Kidney (tissue), 14 donors: ENCODE results near the gene SNED1. TPM values are rescaled to one million over a fixed set of nuclear protein-coding genes. Genes with fewer than 3 reads are reported as not detected.

Source experiments
- DNase-seq, 5 donors: peaks; one replicate each; pipeline ENCODE4 v3.0.0-alpha.2; 2013 to 2020
- FAIRE-seq: peaks from 2 replicates; lab custom pipeline; 2012; peaks lifted over from hg19 to GRCh38; lab: Jason Lieb, UNC
- H3K27ac ChIP-seq, 2 donors: one replicate each; pipeline ENCODE4 v1.7.0; 2013; ENCODE audit warnings: low read depth in 2 of 2, low read length in 2 of 2, inconsistent platforms in 1 of 2
- H3K27me3 ChIP-seq: one replicate; pipeline ENCODE4 v1.7.1; 2013; ENCODE audit warnings: low read length, inconsistent platforms; ENCODE audit not compliant: control insufficient read depth, insufficient read depth
- H3K36me3 ChIP-seq, 3 donors: one replicate each; pipeline versions ENCODE4 v1.7.0 to v1.7.1; 2013; ENCODE audit warnings: low read length in 3 of 3, control low read depth in 1 of 3, inconsistent platforms in 1 of 3; ENCODE audit not compliant: insufficient read depth in 3 of 3, control insufficient read depth in 2 of 3
- H3K4me1 ChIP-seq, 3 donors: one replicate each; pipeline versions ENCODE4 v1.7.0 to v1.7.1; 2013; ENCODE audit warnings: low read length in 3 of 3, inconsistent platforms in 1 of 3, low read depth in 1 of 3; ENCODE audit not compliant: control insufficient read depth in 2 of 3, insufficient read depth in 2 of 3
- H3K4me3 ChIP-seq, 3 donors: one replicate each; pipeline versions ENCODE4 v1.7.0 to v1.8.1; 2013; ENCODE audit warnings: low read length in 3 of 3, control low read depth in 1 of 3, inconsistent platforms in 1 of 3
- H3K9ac ChIP-seq, 3 donors: one replicate each; pipeline versions ENCODE4 v1.7.0 to v1.7.1; 2013; ENCODE audit warnings: low read length in 3 of 3, control low read depth in 1 of 3, inconsistent platforms in 1 of 3
- H3K9me3 ChIP-seq, 3 donors: one replicate each; pipeline versions ENCODE4 v1.7.0 to v1.7.1; 2013; ENCODE audit warnings: low read length in 3 of 3, control low read depth in 1 of 3, inconsistent platforms in 1 of 3; ENCODE audit not compliant: control insufficient read depth in 2 of 3, insufficient read depth in 1 of 3
- intact Hi-C: fragments of 100-400 bp; cut with DNase I; formaldehyde crosslinking; loops from one replicate; pipeline ENCODE4 v1.11.1; 2022
- polyA plus RNA-seq: library from polyadenylated mRNA; stranded (reverse); fragments of 350-450 nt; fragmentation: Illumina TruSeq; extraction: RNeasy Lipid Tissue Mini Kit (QIAGEN cat#74804); gene quantifications from one replicate; pipeline ENCODE4 v1.2.3, GENCODE V29; 2014; ENCODE audit warnings: low read depth, low replicate concordance; ENCODE audit not compliant: insufficient read depth
- total RNA-seq: library from RNA; stranded (reverse); fragmentation: NEBNext Ultra II Directional; extraction: Animal tissue kit (Norgen Biotek cat#: 25700); gene quantifications from one replicate; pipeline ENCODE4 v1.2.1, GENCODE V29; 2021
- TF ChIP-seq, protein P1 (sequence below): IDR thresholded peaks from 3 replicates; pipeline ENCODE4 v1.5.1; 2012; ENCODE audit warnings: mild to moderate bottlenecking, moderate library complexity, borderline replicate concordance; ENCODE audit not compliant: insufficient read depth; ENCODE audit errors: extremely low read depth
- donor health status: control.
- donor health status: control.
- donor health status: control.
- donor health status: control.
- donor health status: control.
- donor health status: DM: yes; HTN: yes; CAD: no.
- donor health status: Normal renal cell carcinoma (clear cell type).

Gene SNED1
- total and polyA plus RNA-seq, 2 donors from 2014 or later, result 3.0 to 42.1 TPM

DNA sequence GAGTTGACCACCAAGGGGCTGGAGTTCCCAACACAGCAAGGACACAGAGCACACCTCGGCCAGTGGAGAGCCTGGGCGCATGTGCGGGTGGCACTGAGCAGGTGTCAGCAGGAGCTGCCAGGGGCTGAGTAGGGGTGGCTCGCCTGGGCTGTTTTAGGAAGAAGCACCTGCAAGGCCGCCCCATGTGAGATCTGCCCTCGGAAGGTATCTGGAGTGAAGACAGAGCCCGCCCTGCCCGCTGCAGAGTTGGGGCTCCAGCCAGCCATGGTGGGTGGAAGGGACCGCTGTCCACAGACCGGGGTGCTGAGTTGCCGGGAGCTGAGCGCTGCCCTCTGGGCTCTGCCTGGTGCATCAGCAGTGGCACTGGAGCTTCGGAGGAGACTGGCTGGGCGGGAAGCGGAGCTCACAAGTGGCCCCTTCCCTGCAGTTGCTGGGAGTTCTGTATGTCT, 68.5 kb downstream of the SNED1 start:
- Histone ChIP-seq H3K27ac (no peak overlapping the region), H3K4me3 (no peak overlapping the region), H3K36me3 (no peaks in the 10 kb centered on the region), H3K9ac (no peak overlapping the region), H3K27me3 (no peaks in the 10 kb centered on the region), H3K4me1 (peaks cover 0 to 2% (median 0%) of the 10 kb centered on the region in 3 donors), H3K9me3 (no peaks in the 10 kb centered on the region)
- FAIRE-seq (no peak), DNase-seq (peak in 4 of 5 donors; percentile 58 to 75 (median 60))
- intact Hi-C loops, result loop anchor here (10.0 kb wide), 1 partner anchor 212 kb away; no protein-coding TSS in a partner anchor
- TF ChIP-seq, protein P1, sequence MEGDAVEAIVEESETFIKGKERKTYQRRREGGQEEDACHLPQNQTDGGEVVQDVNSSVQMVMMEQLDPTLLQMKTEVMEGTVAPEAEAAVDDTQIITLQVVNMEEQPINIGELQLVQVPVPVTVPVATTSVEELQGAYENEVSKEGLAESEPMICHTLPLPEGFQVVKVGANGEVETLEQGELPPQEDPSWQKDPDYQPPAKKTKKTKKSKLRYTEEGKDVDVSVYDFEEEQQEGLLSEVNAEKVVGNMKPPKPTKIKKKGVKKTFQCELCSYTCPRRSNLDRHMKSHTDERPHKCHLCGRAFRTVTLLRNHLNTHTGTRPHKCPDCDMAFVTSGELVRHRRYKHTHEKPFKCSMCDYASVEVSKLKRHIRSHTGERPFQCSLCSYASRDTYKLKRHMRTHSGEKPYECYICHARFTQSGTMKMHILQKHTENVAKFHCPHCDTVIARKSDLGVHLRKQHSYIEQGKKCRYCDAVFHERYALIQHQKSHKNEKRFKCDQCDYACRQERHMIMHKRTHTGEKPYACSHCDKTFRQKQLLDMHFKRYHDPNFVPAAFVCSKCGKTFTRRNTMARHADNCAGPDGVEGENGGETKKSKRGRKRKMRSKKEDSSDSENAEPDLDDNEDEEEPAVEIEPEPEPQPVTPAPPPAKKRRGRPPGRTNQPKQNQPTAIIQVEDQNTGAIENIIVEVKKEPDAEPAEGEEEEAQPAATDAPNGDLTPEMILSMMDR, result no peak

DNA sequence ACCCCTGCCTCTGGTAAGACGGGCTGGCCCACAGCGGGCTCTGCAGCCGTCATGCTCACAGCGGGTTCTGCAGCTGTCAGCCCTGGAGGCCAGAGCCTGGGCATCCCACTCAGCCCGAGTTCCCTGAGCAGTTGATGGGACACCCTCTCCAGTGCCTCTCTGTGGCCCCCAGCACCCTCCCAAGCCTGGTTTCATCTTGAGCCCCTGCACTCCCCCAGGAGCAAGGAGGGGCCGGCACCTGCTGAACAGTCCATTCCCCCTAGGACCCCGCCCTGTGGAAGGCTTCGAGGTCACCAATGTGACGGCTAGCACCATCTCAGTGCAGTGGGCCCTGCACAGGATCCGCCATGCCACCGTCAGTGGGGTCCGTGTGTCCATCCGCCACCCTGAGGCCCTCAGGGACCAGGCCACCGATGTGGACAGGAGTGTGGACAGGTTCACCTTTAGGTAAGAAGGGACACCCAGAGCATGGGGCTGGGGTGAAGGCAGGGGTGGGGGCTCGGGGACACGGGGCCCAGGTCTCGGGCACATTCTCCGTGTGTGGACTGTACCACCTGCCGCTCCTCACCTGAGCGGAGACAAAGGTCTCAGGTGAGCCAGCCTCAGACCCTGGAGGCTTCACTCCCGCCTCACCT, 69.2 kb downstream of the SNED1 start:
- Histone ChIP-seq H3K4me3 (no peak overlapping the region), H3K27ac (no peak overlapping the region), H3K27me3 (no peaks in the 10 kb centered on the region), H3K9me3 (no peaks in the 10 kb centered on the region), H3K4me1 (peaks cover 0 to 2% (median 0%) of the 10 kb centered on the region in 3 donors), H3K9ac (no peak overlapping the region), H3K36me3 (no peaks in the 10 kb centered on the region)
- TF ChIP-seq, protein P1, result no peak
- intact Hi-C loops, result loop anchor here (10.0 kb wide), 1 partner anchor 213 kb away; no protein-coding TSS in a partner anchor
- FAIRE-seq, result no peak
- peak in 1 of 5 donors; percentile 68 for DNase-seq

DNA sequence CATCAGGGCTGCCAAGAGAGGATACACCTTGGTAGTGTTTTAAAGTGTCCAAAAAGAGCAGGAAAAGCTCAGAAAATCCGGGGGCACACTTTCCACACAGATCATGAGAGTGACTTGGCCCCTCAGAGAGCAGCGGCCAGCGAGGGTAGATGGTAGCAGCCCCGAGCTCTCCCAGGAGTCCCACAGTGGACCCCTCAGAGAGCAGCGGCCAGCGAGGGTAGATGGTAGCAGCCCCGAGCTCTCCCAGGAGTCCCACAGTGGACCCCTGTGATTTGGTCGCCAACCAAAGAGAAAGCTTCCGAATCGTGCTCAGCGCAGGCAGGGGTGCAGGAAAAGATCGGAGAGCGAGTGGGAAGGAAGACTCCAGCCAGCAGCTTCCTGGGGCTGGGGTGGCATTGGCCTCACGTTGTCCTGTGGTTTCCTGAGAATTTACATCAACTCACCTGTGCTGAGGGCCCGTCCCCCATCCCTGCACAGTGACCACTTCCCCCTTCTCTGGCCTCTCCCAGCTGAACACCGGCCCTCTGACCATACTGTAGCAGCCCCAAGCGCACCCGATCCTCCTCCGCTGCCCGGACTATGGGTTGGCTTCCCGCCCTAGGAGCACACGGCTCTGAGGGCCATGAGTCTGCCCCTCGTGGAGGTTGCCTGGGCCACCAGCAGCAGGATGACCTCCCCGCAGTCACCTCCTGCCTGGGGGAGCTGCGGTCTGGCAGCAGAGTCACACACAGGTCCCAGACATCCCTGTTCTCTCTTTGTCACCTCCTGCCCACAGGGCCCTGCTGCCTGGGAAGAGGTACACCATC, 69.9 kb downstream of the SNED1 start:
- Histone ChIP-seq H3K9ac (no peak overlapping the region), H3K27ac (no peak overlapping the region), H3K36me3 (no peaks in the 10 kb centered on the region), H3K27me3 (no peaks in the 10 kb centered on the region), H3K4me3 (no peak overlapping the region), H3K4me1 (peaks cover 0 to 2% (median 0%) of the 10 kb centered on the region in 3 donors), H3K9me3 (no peaks in the 10 kb centered on the region)
- no peak for FAIRE-seq
- TF ChIP-seq, protein P1, result no peak
- intact Hi-C loops, result loop anchor here (10.0 kb wide), 1 partner anchor 214 kb away; no protein-coding TSS in a partner anchor
- peak in 1 of 5 donors; percentile 57 for DNase-seq
